HK-2 (cell line): ENCODE measurements around the gene MSANTD1.

ENCODE experiments used
- DNase-seq: peaks from one replicate; pipeline ENCODE4 v3.0.0-alpha.2; 2018; ENCODE audit not compliant: unreplicated experiment

Gene MSANTD1

GRCh38 chr4:3303923-3304710, 55.2 kb downstream of the MSANTD1 start:
- DNase-seq = no peak

DNA sequence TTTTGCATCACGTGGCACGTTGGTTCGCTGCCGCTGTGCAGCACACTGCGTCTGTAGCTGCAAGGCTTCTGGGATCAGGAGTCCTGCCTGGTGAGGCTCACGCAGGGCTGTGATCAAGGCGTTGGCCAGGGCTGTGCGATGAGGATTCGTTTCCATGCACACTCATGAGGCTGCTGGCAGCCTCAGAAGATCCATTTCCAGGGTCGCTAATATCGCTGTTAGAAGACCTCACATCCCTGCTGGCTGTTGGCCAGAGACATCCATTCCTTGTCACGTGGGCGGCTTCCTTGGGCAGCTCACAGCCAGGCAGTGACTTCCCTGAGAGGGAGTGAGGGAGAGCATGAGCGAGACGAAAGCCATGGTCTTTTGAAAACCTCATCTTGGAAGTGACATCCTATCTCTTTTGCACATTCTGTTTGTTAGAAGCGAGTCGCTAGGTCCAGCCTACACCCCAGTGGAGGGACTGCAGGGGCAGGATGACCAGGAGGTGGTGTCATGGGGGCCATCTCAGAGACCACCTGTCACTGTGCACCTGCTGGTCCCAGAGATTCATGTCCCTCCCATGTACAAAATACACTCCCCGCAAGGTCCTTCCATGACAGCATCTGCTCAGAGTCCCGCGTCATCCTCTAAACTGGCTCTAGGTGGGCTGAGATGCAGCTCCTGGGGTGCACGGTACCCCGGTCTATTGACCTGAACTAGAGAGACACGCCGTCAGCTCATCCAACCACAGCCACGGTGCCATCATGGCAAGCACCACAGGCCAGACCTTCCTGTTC, 56.1 kb downstream of the MSANTD1 start:
- DNase-seq = no peak

- no peak for DNase-seq
These were observed 56.8 kb downstream of the MSANTD1 start for GRCh38 chr4:3305610-3306371.
